Urothelium cell line (cell line): ENCODE measurements around the gene GUCY2D.

Source experiments
- DNase-seq: peaks from one replicate; pipeline ENCODE4 v3.0.0; 2011; ENCODE audit warnings: low spot score, mixed read lengths
- FAIRE-seq: peaks from 2 replicates; lab custom pipeline; 2011; peaks lifted over from hg19 to GRCh38; lab: Jason Lieb, UNC

GUCY2D gene

DNA sequence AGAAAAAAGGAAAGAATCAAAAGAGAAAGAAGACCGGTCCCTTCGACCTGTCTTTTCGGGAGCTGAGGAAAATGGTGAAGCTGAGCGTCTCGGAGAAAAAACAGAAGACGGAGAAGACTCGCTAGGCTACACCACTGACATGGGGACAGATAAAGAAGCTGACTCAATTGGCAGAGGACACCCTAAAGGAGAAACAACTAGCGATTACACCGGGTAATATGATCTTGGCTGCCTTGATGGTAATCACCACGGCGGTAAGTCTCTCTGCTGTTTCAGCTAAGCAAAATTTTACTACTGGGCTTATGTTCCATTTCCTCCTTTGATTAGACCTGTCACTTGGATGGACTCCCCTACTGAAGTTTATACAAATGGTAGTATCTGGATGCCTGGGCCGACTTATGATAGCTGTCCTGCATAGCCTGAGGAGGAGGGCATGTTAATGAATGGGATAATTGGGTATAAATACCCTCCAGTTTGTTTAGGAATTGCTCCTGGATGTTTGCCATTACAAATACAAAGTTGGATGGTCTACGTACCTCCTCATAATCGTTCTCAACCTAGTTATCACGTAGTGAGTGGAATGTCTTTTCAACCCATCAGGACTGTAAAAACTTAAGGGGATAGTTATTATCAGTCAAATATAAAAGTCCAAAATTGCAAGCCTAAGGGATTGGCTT is 60.5 kb downstream of the GUCY2D start:
- no peak for FAIRE-seq
- no peak for DNase-seq

DNA sequence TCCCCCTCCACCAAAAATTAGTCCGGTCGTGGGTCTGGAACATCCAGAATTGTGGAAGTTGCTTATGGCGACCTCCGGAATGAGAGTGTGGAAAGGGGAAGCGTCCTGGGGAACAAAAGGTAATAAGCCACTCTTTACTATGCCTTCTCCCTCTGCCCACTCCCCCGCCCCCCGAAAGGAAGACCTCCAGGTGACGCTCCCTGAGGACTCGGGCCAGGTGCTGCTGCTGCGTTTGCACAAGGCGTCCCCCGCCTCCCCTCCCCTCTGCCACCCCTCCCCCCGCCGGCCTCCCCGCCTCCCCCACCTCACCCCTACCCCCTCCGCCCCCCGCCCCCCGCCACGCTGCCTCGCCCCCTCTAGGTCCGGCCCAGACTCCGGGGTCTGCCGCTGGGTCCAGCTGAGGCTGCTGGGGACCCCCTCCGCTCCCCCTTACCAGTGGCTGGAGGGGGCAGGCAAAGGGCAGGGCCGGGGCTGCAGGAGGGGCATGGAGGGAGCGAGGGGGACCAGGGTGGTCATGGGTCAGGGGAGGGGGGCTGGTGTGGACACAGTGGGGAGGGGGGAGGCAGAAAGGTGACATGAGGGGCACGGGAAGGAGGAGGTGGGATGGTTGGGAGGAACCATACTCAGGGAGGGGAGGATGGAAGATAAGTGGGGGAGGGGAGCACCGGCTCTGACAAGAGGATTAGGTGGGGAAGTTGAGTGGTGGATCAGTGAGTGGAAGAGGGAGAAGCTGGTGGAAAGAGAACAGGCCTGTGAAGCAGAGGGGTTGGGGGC is 61.5 kb downstream of the GUCY2D start:
- FAIRE-seq, result no peak
- DNase-seq, result no peak

DNA sequence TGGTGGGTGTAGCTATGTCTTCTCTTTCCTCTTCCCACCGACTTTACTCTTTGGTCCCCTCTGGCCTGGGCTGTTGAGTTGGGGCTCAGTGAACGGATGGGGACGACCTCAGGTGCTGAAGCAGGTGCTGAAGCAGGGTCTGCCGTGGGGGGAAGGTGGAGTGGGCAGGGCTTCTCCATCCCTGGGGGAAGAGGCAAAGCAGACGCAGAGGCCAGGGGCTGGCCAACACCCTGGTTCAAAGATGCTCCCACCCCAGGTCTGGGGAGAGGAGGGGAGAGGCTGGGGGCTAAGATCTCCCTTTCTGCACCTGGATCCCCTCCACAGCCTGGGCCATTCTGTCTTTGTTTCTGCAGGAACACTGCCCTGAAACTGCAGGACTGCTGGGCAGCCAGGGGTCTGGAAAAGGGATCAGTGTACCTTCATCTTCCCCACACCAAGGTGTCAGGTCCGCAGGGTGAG is 62.2 kb downstream of the GUCY2D start:
- DNase-seq, result no peak

DNA sequence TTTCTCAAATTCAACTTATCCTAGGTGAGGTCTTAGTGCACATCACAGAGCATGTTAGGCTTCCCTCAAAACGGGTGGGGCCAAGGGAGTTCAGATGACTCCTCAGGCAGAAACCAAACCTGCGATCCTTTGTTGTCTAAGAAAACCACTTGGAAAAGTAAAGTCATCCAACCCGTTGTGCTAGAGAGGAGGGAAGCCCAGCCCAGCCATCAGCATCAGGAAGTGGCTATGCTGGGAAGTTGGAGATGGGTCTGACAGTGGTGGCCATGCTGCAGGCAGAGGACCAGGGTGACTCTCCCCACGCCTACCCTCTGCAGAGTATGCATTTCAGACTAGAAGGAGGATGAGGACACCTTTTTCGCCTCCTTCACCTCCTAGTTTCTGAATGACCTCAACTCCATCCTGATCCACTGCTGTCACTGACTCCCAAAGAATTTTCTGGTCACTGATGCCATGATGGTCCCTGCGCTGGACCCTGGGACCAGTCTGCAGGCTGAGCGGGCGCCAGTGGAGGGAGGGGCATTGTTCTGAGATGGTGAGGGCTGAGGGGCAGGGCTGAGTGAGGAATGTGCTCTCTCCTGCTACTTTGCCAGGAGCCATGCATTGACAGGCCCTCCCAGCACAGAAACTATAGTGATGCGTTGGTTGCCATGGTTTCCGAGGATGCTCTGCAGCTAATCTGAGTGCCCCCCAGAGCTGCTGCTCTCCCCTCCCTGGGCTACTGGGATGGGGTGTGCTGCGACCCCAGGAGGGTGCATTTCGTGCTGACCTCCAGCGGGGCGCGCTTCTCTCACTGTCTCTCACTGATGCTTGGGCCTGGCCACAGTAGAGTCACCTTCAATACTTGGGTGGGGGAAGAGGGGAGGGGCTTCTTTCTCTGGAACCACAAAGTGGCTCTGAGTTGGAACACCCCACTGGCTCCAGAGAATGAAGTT is 64.7 kb downstream of the GUCY2D start:
- no peak for DNase-seq
- FAIRE-seq, result no peak

More for the DNA sequence above, 62.2 kb downstream of the GUCY2D start:
- FAIRE-seq, result no peak

DNA sequence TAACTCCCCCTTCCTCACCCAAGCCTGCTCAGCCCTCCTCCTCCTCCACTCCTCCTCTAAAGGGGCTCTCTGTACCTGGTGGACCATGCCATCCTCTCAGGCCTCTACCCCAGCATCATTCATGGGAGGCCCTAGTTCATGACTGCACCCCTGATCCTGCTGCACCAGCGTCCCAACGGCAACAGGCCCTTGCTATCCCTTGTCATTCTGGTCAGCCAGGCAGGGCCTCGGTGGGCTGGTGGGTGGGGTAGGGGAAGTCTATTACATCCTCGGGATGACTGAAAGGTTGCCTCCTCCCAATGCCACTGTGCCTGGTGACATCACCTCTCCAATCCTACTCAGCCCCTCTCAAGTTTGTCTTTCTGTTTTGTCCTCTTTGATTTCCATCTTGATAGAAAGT is 65.4 kb downstream of the GUCY2D start:
- FAIRE-seq, result no peak
- no peak for DNase-seq

DNA sequence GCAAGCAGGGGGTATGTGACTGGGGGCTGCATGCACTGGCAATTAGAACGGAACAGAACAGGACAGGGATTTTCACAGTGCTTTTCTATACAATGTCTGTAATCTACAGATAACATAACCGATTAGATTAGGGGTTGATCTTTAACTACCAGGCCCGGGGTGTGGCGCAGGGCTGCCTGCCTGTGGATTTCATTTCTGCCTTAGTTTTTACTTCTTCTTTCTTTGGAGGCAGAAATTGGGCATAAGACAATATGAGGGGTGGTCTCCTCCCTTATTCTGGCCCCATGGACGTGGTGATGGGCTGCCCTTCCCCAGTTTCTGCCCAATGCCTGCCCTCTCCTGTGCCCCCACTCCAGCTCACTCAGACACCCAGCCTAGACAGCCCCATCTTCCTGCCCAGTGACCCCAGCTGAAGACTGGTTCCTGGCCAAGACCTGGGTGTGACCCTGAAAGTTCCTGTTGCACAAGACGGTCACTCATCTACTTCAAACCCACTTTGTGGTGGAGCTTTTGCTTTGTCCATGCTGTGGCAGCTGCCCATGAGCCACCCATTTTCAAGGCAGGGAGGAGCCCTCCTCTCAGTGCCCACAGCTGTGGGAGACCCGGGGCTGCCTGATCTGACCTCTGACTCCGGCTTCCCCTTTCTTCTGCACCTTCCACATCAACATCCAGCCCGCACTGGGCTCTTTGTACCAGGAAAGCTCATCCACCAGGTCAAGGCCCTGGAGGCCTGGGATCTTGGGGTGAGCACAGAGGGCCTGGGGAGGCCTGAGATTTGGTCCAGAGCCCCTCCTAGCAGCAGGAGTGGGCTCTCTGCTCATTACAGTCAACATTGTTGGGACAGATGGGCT is 66.5 kb downstream of the GUCY2D start:
- FAIRE-seq, result no peak
- no peak for DNase-seq

DNA sequence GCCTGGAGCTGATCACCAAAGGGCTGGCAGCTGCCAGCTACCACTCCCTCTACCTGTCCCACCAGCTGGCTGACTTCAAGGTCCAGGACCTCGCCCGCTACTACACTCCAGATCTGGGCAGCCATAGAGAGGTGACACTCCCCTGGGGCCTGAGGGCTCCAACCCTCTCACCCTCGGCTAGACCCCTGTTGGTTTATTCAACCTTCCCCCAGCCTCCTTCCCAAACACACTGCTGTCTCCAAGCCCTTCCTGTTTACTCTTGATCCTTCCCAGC is 67.1 kb downstream of the GUCY2D start:
- no peak for DNase-seq
- no peak for FAIRE-seq
